GM23338 (cell line): Measurements from ENCODE around the gene TIMM13. TPM values are rescaled to one million over a fixed set of nuclear protein-coding genes. Genes with fewer than 3 reads are reported as not detected.

ENCODE experiments used
- ATAC-seq: fragments of 200-7000 bp; cut with Tn5 transposase; 3 replicates; pipeline ENCODE4 v1.9.1; 2020
- DNase-seq: peaks from one replicate; pipeline ENCODE4 v3.0.0-alpha.2; 2015; ENCODE audit warnings: low spot score
- H2AFZ ChIP-seq: fragments of 200-600 bp; sonication (generic); 2 replicates; pipeline ENCODE4 v1.8.0; 2016; ENCODE audit warnings: antibody characterized with exemption, mild to moderate bottlenecking, moderate library complexity
- H3F3A ChIP-seq: fragments of 200-600 bp; sonication (generic); replicated peaks from 2 replicates; pipeline ENCODE4 v1.8.0; 2017; ENCODE audit warnings: antibody characterized with exemption, mixed run types, low read depth
- H3K27ac ChIP-seq: fragments of 200-600 bp; sonication (generic); 2 replicates; pipeline ENCODE4 v1.6.1; 2016; ENCODE audit warnings: low read depth
- H3K27me3 ChIP-seq: fragments of 200-600 bp; sonication (generic); 2 replicates; pipeline ENCODE4 v1.8.0; 2016; ENCODE audit warnings: mild to moderate bottlenecking, mixed run types, moderate library complexity; ENCODE audit not compliant: insufficient read depth
- H3K36me3 ChIP-seq: fragments of 200-600 bp; sonication (generic); 2 replicates; pipeline ENCODE4 v1.8.0; 2016; ENCODE audit warnings: mild to moderate bottlenecking; ENCODE audit not compliant: insufficient read depth
- H3K4me1 ChIP-seq: fragments of 200-600 bp; sonication (generic); 2 replicates; pipeline ENCODE4 v1.8.0; 2016; ENCODE audit warnings: mild to moderate bottlenecking, moderate library complexity; ENCODE audit not compliant: insufficient read depth
- H3K4me2 ChIP-seq: fragments of 200-600 bp; sonication (generic); 2 replicates; pipeline ENCODE4 v1.7.1; 2017; ENCODE audit warnings: mixed run types
- H3K4me3 ChIP-seq: fragments of 200-600 bp; sonication (generic); 2 replicates; pipeline ENCODE4 v1.6.1; 2016; ENCODE audit warnings: mixed run types
- H3K79me2 ChIP-seq: fragments of 200-600 bp; sonication (generic); replicated peaks from 2 replicates; pipeline ENCODE4 v1.8.0; 2017; ENCODE audit warnings: mild to moderate bottlenecking; ENCODE audit not compliant: insufficient read depth
- H3K9me2 ChIP-seq: fragments of 200-600 bp; sonication (generic); 2 replicates; pipeline ENCODE4 v1.8.0; 2017; ENCODE audit not compliant: insufficient read depth
- H4K20me1 ChIP-seq: fragments of 200-600 bp; sonication (generic); replicated peaks from 2 replicates; pipeline ENCODE4 v1.8.0; 2017; ENCODE audit warnings: mild to moderate bottlenecking; ENCODE audit not compliant: insufficient read depth
- H3K27ac Mint-ChIP-seq: 2 replicates; pipeline ENCODE4 v1.8.0; 2020; ENCODE audit warnings: inconsistent platforms, mild to moderate bottlenecking, moderate library complexity, mixed read lengths
- H3K27me3 Mint-ChIP-seq: 3 replicates; pipeline ENCODE4 v1.8.0; 2022; ENCODE audit warnings: low read depth, mild to moderate bottlenecking, moderate library complexity, mixed read lengths, inconsistent platforms; ENCODE audit not compliant: insufficient read depth, poor library complexity
- H3K36me3 Mint-ChIP-seq: 3 replicates; pipeline ENCODE4 v1.8.0; 2021; ENCODE audit warnings: low read depth, mild to moderate bottlenecking, inconsistent platforms, moderate library complexity, mixed read lengths
- H3K4me1 Mint-ChIP-seq: 3 replicates; pipeline ENCODE4 v1.8.0; 2020; ENCODE audit warnings: mild to moderate bottlenecking, inconsistent platforms, mixed read lengths
- H3K4me3 Mint-ChIP-seq: 3 replicates; pipeline ENCODE4 v1.8.0; 2021; ENCODE audit warnings: moderate library complexity, mild to moderate bottlenecking, inconsistent platforms, mixed read lengths
- H3K9me3 Mint-ChIP-seq: 3 replicates; pipeline ENCODE4 v1.8.0; 2020; ENCODE audit warnings: moderate library complexity, mild to moderate bottlenecking, inconsistent platforms, mixed read lengths
- CREB1 ChIP-seq: fragments of 250-450 bp; sonication (Bioruptor Pico); IDR thresholded peaks from 2 replicates; pipeline ENCODE4 v1.5.0; 2020; ENCODE audit warnings: low read depth, mild to moderate bottlenecking, moderate library complexity
- CTCF ChIP-seq, 2 experiments: fragments of 200-600 bp in 1 of 2; sonication (generic) in 1 of 2; conservative IDR thresholded peaks; 2 replicates each; pipeline versions ENCODE4 v1.5.1 to v1.6.1; 2016 to 2017; ENCODE audit warnings: antibody characterized with exemption in 2 of 2, low read depth in 2 of 2, mild to moderate bottlenecking in 2 of 2, moderate library complexity in 1 of 2
- ETS1 ChIP-seq: IDR thresholded peaks from 2 replicates; pipeline ENCODE4 v1.6.1; 2016; ENCODE audit warnings: antibody characterized with exemption
- EZH2 ChIP-seq: fragments of 200-600 bp; sonication (generic); IDR thresholded peaks from one replicate; pipeline ENCODE4 v1.8.0; 2017; ENCODE audit warnings: antibody characterized with exemption, mild to moderate bottlenecking, low read depth; ENCODE audit not compliant: unreplicated experiment
- EZH2phosphoT487 ChIP-seq: fragments of 200-600 bp; sonication (generic); IDR thresholded peaks from one replicate; pipeline ENCODE4 v1.8.1; 2018; ENCODE audit warnings: antibody characterized with exemption; ENCODE audit not compliant: unreplicated experiment
- JUNB ChIP-seq: IDR thresholded peaks from one replicate; pipeline ENCODE4 v1.6.1; 2016; ENCODE audit warnings: antibody characterized with exemption; ENCODE audit not compliant: unreplicated experiment
- NANOG ChIP-seq: IDR thresholded peaks from 2 replicates; pipeline ENCODE4 v1.6.1; 2016; ENCODE audit warnings: antibody characterized with exemption, borderline replicate concordance
- POLR2AphosphoS5 ChIP-seq: IDR thresholded peaks from 2 replicates; pipeline ENCODE4 v1.6.1; 2016; ENCODE audit warnings: antibody characterized with exemption, low read depth
- REST ChIP-seq: IDR thresholded peaks from one replicate; pipeline ENCODE4 v1.6.1; 2018; ENCODE audit warnings: antibody characterized with exemption; ENCODE audit not compliant: unreplicated experiment
- STAT1 ChIP-seq: IDR thresholded peaks from one replicate; pipeline ENCODE4 v1.6.1; 2016; ENCODE audit warnings: antibody characterized with exemption; ENCODE audit not compliant: unreplicated experiment
- ZNF114 ChIP-seq: fragments of 250-450 bp; sonication (Bioruptor Pico); IDR thresholded peaks from 2 replicates; pipeline ENCODE4 v1.5.0; 2020; ENCODE audit warnings: mild to moderate bottlenecking, moderate library complexity
- ZNF331 ChIP-seq: fragments of 250-450 bp; sonication (Bioruptor Pico); IDR thresholded peaks from 2 replicates; pipeline ENCODE4 v1.5.0; 2020; ENCODE audit warnings: low read depth, mild to moderate bottlenecking, moderate library complexity
- ZNF462 ChIP-seq: fragments of 250-450 bp; sonication (Bioruptor Pico); IDR thresholded peaks from 2 replicates; pipeline ENCODE4 v1.5.0; 2020; ENCODE audit warnings: mild to moderate bottlenecking, moderate library complexity
- polyA plus RNA-seq: library from polyadenylated mRNA; unstranded; fragments of >200 nt; fragmentation: Nextera tagmentation; extraction: Ambion mirVana; gene quantifications from 2 replicates; pipeline ENCODE4 v1.2.1, GENCODE V29; 2016
- total RNA-seq: library from RNA; depleted of rRNA; stranded (reverse); fragments of >200 nt; shearing (Covaris generic); gene quantifications from 2 replicates; pipeline ENCODE4 v1.2.3, GENCODE V29; 2014

TIMM13 gene
- total and polyA plus RNA-seq, 2 experiments from 2014 or later, result 140 to 347 TPM

- Mint-ChIP-seq H3K4me3 (no peak overlapping the region), H3K4me1 (peaks cover 3% of the 10 kb centered on the region; the same call in 1 of the 3 replicates), H3K27ac (no peak overlapping the region), H3K36me3 (peaks cover 12% of the 10 kb centered on the region), H3K9me3 (peaks cover 38% of the 10 kb centered on the region), H3K27me3 (peaks cover 15% of the 10 kb centered on the region)
- Histone ChIP-seq H3K79me2 (no peaks in the 10 kb centered on the region), H4K20me1 (no peaks in the 10 kb centered on the region), H3K27me3 (no peaks in the 10 kb centered on the region), H3F3A (no peaks in the 10 kb centered on the region; the same call in 1 of the 2 replicates), H3K4me3 (no peak overlapping the region), H3K27ac (no peak overlapping the region), H3K36me3 (no peaks in the 10 kb centered on the region), H3K9me2 (no peaks in the 10 kb centered on the region), H3K4me2 (no peak overlapping the region), H3K4me1 (no peaks in the 10 kb centered on the region), H2AFZ (no peak overlapping the region)
- TF ChIP-seq CTCF (conservative IDR thresholded peaks at IDR 0.05; ENCODE audit: low read depth in 2 of 2) (no peak), EZH2 (no peak), REST (no peak), POLR2AphosphoS5 (no peak), ETS1 (no peak), NANOG (no peak), ZNF331 (CRISPR knock-in tag) (no peak), STAT1 (no peak), EZH2phosphoT487 (no peak), JUNB (no peak), ZNF462 (CRISPR knock-in tag) (no peak), ZNF114 (CRISPR knock-in tag) (no peak), CREB1 (CRISPR knock-in tag) (no peak)
- DNase-seq (no peak), ATAC-seq (no peak)
These were observed 46.8 kb downstream of the TIMM13 start for GRCh38 chr19:2380567-2380966.
